HL-60 (cell line): ENCODE measurements around the gene CAMTA1.

ENCODE experiments used
- CTCF ChIP-seq: IDR thresholded peaks from one replicate; pipeline ENCODE4 v1.5.1; 2011; ENCODE audit warnings: low read length, control low read depth, inconsistent platforms; ENCODE audit not compliant: insufficient read depth
- GABPA ChIP-seq: IDR thresholded peaks from 2 replicates; pipeline ENCODE4 v1.6.1; 2012; ENCODE audit warnings: low read depth
- POLR2AphosphoS5 ChIP-seq: IDR thresholded peaks from 2 replicates; pipeline ENCODE4 v1.6.1; 2012; ENCODE audit warnings: low read depth
- REST ChIP-seq: IDR thresholded peaks from 2 replicates; pipeline ENCODE4 v1.6.1; 2012; ENCODE audit warnings: low read depth; ENCODE audit not compliant: insufficient replicate concordance
- SPI1 ChIP-seq: IDR thresholded peaks from 2 replicates; pipeline ENCODE4 v1.6.1; 2012; ENCODE audit warnings: low read depth, mild to moderate bottlenecking, borderline replicate concordance

DNA sequence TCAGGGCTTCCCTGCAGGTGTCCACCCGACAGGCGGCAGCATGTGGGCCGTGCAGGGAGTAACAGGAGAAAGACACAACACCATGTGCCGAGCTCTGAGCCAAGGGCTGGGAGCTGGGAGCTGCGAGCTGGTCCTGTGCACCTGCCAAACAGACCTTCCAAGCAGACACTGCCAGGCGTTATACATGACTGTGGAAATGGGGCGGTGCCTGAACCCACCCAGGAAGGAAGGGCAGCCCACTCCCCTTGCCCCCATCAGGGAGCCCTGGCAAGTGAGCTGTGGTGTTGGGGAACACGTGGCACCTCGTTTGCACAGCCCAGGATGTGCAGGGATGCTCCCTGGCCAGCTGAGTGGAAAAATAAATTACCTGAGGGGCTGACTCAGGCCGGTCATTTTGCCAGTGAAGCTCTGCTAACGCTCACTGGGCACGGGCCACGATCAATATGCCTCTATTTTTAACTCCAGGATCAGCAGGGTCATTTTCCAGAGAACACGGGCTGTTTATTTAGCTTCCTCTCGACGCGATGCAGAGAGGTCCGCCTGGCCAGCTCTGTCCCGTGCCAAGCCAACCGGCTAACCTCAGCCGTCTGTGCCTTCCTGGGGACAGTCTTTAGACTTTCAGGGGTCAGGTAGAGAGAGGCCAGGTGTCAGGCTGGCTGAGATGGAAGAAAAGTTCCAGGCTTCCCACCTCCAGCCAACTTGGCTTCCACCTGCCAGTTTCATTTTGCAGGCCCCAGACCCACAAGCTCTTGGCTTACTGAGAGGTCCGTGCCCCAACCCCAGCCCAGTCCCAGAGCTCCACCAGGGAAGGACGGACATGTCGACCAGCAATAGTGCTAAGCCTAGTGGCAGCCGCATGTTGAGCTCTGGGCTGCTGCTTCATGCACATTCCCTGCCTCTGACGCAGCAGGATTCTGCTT, 789.1 kb downstream of the CAMTA1 start:
- TF ChIP-seq CTCF (no peak), POLR2AphosphoS5 (no peak), REST (no peak), SPI1 (no peak), GABPA (no peak)
